SK-N-SH (cell line): ENCODE data around the gene DLG2.

Experiments
- EP300 ChIP-seq, 2 experiments: IDR thresholded peaks; 2 replicates each; pipeline versions ENCODE4 v1.4.0 to v1.6.1; 2012; ENCODE audit warnings: borderline replicate concordance in 1 of 2, low read depth in 1 of 2, low read length in 1 of 2
- FOXM1 ChIP-seq: IDR thresholded peaks from 2 replicates; pipeline ENCODE4 v1.4.0; 2012; ENCODE audit warnings: low read depth, mild to moderate bottlenecking
- MXI1 ChIP-seq: IDR thresholded peaks from 2 replicates; pipeline ENCODE4 v1.6.1; 2012; ENCODE audit warnings: mild to moderate bottlenecking, low read depth, low read length, improper control_type of control experiment
- RAD21 ChIP-seq: IDR thresholded peaks from 2 replicates; pipeline ENCODE4 v1.6.1; 2012; ENCODE audit warnings: mild to moderate bottlenecking, low read length
- TF ChIP-seq, protein P1 (sequence below): fragments of 200-600 bp; sonication (generic); IDR thresholded peaks from 2 replicates; pipeline ENCODE4 v1.6.1; 2017; ENCODE audit warnings: antibody characterized with exemption, mild to moderate bottlenecking, moderate library complexity
- TF ChIP-seq, protein P2 (sequence below): fragments of 150-350 bp; IDR thresholded peaks from 2 replicates; pipeline ENCODE4 v1.6.1; 2017; ENCODE audit warnings: antibody characterized with exemption, low read length, low read depth, borderline replicate concordance

DNA sequence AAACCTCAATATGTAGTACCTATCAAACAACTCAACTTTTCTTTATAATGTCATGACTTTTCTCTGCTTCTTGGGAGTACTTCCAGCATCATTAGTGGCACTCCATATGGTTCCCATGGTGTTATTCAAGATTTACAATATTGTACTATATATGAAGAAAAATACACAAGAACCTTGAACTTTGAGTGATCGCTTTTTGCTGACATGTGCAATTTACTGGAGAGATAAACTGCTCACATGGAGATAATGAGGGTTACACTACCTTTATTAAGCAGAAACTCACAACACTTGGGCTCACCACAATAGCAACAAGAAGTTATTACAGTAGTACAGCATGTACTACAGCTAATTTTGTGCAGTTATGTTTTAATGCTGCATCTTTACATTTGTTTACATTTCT, 388.2 kb downstream of the DLG2 start:
- TF ChIP-seq, protein P1, sequence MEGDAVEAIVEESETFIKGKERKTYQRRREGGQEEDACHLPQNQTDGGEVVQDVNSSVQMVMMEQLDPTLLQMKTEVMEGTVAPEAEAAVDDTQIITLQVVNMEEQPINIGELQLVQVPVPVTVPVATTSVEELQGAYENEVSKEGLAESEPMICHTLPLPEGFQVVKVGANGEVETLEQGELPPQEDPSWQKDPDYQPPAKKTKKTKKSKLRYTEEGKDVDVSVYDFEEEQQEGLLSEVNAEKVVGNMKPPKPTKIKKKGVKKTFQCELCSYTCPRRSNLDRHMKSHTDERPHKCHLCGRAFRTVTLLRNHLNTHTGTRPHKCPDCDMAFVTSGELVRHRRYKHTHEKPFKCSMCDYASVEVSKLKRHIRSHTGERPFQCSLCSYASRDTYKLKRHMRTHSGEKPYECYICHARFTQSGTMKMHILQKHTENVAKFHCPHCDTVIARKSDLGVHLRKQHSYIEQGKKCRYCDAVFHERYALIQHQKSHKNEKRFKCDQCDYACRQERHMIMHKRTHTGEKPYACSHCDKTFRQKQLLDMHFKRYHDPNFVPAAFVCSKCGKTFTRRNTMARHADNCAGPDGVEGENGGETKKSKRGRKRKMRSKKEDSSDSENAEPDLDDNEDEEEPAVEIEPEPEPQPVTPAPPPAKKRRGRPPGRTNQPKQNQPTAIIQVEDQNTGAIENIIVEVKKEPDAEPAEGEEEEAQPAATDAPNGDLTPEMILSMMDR = no peak
- TF ChIP-seq, protein P2, sequence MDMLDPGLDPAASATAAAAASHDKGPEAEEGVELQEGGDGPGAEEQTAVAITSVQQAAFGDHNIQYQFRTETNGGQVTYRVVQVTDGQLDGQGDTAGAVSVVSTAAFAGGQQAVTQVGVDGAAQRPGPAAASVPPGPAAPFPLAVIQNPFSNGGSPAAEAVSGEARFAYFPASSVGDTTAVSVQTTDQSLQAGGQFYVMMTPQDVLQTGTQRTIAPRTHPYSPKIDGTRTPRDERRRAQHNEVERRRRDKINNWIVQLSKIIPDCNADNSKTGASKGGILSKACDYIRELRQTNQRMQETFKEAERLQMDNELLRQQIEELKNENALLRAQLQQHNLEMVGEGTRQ = no peak
- TF ChIP-seq EP300 (IDR thresholded peaks at IDR 0.05; ENCODE audit: borderline replicate concordance in 1 of 2, low read depth in 1 of 2, low read length in 1 of 2) (no peak), FOXM1 (no peak), RAD21 (no peak), MXI1 (no peak)
